IPS DF 6.9 (cell line): ENCODE results near the gene DHX8.

Source experiments
- DNase-seq: peaks from one replicate; pipeline ENCODE4 v3.0.0-alpha.2; 2013; ENCODE audit warnings: low read depth, low spot score
- H3K27ac ChIP-seq: one replicate; pipeline ENCODE4 v1.5.1; 2013; ENCODE audit warnings: low read length, control low read depth
- H3K27me3 ChIP-seq: 2 replicates; pipeline ENCODE4 v1.6.1; 2013; ENCODE audit warnings: mild to moderate bottlenecking, low read length; ENCODE audit not compliant: control insufficient read depth, insufficient read depth
- H3K36me3 ChIP-seq: 2 replicates; pipeline ENCODE4 v1.6.1; 2013; ENCODE audit warnings: low read length; ENCODE audit not compliant: control insufficient read depth, insufficient read depth
- H3K4me1 ChIP-seq: 2 replicates; pipeline ENCODE4 v1.6.1; 2013; ENCODE audit warnings: low read length; ENCODE audit not compliant: control insufficient read depth, insufficient read depth
- H3K4me3 ChIP-seq: 2 replicates; pipeline ENCODE4 v1.5.1; 2013; ENCODE audit warnings: mild to moderate bottlenecking, low read length
- H3K9me3 ChIP-seq: 2 replicates; pipeline ENCODE4 v1.6.1; 2013; ENCODE audit warnings: low read length, inconsistent platforms; ENCODE audit not compliant: control insufficient read depth, insufficient read depth
- WGBS: extraction: QIAGEN DNeasy Blood & Tissue Kit; methylation state at CpG from one replicate; pipeline ENCODE4 v1.1.7; 2013; ENCODE audit warnings: mixed read lengths, missing lambda C conversion rate; ENCODE audit not compliant: insufficient read length, insufficient coverage; 5-methylcytosine and 5-hydroxymethylcytosine counted together

DHX8 gene

GRCh38 chr17:43524945-43525575 lies 41.3 kb downstream of the DHX8 start:
- H3K36me3 ChIP-seq = peaks cover 16% of the 10 kb centered on the region; the same call in 1 of the 2 replicates
- no CpG with 5 or more reads among the region's 8 CpGs for WGBS
- H3K9me3 ChIP-seq = no peaks in the 10 kb centered on the region
- H3K27ac ChIP-seq = no peak overlapping the region
- no peak for DNase-seq
- H3K27me3 ChIP-seq = no peaks in the 10 kb centered on the region
- no peak overlapping the region for H3K4me3 ChIP-seq
- peaks cover 6% of the 10 kb centered on the region for H3K4me1 ChIP-seq

DNA sequence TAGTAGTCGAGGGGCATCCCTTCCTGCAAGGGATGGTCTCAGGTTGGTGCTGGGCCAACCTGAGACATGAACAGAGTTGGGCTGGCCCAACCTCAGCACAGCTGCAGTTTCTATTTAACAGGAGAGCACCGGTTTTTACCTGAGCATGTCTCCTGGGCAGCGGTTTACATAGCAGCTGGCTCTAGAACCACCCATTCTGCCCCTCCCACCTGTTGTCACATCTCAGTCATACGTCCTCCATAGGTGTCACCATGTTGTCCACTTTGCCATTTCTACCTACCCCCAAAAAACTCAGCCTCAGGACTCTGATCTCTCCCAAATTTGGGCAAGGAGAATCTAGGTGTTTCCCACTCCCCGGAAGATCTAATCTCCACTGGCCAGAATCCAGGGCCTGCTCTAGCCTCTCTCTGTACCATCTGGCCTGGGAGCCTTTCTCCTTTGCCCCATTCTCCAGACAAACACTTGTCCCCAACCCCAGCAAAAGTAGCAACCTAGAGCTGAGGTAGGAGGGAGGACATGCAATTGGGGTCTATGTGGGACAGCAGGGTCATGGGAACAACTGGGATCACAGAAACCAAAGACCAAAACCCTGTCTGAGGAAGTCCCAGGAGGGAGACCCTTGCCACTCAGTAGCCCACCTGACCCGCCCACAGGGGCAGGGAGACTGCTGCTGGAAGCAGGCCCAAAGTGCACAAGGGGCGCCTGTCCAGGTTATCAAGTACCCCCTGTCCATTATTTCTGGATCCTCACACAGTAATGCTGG lies 43.3 kb downstream of the DHX8 start:
- Histone ChIP-seq H3K27ac (no peak overlapping the region), H3K36me3 (peaks cover 7% of the 10 kb centered on the region; the same call in 1 of the 2 replicates)
- WGBS = no CpG with 5 or more reads among the region's 7 CpGs

GRCh38 chr17:43528319-43528987 lies 44.7 kb downstream of the DHX8 start:
- peaks cover 5% of the 10 kb centered on the region; the same call in 1 of the 2 replicates for H3K36me3 ChIP-seq
- no peak for DNase-seq
- no CpG with 5 or more reads among the region's 13 CpGs for WGBS
- H3K4me3 ChIP-seq = no peak overlapping the region
- H3K27ac ChIP-seq = no peak overlapping the region
- H3K9me3 ChIP-seq = no peaks in the 10 kb centered on the region
- H3K27me3 ChIP-seq = no peaks in the 10 kb centered on the region
- peaks cover 6% of the 10 kb centered on the region for H3K4me1 ChIP-seq

More for the DNA sequence above, 43.3 kb downstream of the DHX8 start:
- no peak for DNase-seq
- peaks cover 6% of the 10 kb centered on the region for H3K4me1 ChIP-seq
- H3K4me3 ChIP-seq = no peak overlapping the region
- H3K9me3 ChIP-seq = no peaks in the 10 kb centered on the region
- H3K27me3 ChIP-seq = no peaks in the 10 kb centered on the region

DNA sequence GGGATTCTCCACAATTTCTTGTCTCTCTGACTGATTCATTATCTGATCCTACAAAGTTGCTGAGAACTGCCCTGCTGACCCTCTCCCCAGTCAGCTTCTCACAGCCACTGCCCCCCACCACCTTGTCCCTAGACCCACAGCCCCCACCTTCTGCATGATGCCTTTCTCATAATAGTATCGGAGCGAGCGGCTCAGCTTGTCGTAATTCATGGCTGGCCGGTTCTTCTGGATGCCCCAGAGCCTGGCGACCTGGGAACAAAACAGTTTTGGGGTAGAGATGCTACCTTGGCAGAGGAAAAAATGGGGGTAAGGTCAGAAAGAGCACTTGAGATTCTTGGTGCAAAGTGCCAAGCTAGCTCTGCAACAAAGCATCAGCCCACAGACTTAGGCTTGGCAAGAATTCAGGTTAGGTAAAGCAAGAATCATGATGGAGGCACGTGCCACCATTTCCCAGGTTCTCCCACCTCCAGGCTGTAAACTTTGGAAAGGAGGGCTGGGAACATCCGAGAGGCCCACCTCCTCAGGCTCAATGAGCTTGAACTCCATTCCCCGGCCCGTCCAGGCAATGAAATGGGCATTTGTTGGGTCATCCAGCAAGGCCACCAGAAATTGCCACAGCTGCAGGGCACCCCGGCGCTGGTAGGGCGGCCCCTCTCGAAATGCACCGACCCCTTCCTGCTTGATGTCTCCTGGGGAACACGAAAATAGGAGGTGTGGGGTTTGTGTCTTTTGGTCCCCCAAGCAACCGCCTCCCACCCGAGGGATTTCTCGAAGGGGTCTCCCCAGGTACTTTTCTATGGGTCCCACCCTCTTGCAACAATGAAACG lies 45.4 kb downstream of the DHX8 start:
- Histone ChIP-seq H3K36me3 (no peaks in the 10 kb centered on the region), H3K27me3 (no peaks in the 10 kb centered on the region), H3K4me1 (peaks cover 6% of the 10 kb centered on the region), H3K9me3 (no peaks in the 10 kb centered on the region), H3K27ac (no peak overlapping the region), H3K4me3 (no peak overlapping the region)
- no CpG with 5 or more reads among the region's 20 CpGs for WGBS
- DNase-seq = no peak

DNA sequence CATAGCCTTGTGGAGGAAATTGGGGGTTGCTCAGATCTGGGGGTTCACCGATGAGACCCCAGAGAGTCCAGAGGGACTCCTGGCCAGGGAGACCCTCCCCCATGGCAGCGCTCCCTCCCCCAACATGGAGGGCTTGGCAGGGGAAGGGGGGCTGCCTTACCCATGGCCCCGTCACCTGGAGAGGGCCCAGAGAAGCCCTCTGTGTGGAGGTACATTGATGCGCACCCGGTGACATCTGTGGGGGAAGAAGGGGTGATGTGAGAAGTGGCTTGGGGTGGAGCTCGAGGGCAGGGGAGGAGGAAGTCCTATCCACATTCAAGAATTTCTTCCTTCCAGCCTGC lies 46.1 kb downstream of the DHX8 start:
- Histone ChIP-seq H3K27me3 (no peaks in the 10 kb centered on the region), H3K4me1 (peaks cover 6% of the 10 kb centered on the region), H3K27ac (no peak overlapping the region), H3K4me3 (no peak overlapping the region), H3K36me3 (no peaks in the 10 kb centered on the region), H3K9me3 (no peaks in the 10 kb centered on the region)
- no CpG with 5 or more reads among the region's 6 CpGs for WGBS
- DNase-seq = no peak

DNA sequence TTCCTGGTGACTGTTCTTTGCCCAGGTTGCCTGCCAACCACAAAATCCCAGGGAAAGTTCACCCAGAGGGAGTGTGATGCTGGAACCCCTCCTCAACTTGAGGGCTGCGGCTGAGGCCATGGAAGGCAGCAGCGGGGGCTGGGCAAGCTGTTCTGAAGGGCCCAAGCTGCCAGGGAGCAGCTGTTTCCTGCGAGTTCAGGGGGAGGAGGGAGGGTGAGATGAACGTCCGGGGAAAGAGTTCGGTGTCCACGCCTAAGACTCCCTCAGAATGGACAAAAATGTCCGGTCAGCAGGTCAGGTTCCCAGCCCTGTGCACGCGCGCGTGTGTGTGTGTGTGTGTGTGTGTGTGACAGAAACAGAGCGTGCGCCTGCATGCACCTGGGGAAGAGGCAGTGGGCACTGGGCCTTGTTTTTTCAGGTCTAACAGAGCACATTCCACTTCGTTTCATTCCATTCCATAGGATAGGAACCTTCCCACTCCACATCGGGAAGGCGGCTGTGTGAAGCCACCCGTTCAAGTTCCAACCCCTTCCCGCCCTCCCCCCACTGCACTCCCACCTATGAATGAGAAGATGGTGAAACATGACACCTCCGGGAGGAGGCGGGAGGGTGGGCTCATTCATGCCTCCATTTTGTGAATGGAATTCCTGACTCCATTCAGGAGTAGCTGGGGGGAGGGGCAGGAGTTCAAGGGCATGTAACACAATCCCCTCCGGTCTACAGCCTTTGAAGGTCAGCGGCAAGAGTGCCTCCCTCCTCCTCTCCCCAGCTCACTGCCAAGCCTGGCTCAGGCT lies 46.7 kb downstream of the DHX8 start:
- DNase-seq = peak; percentile 99
- Histone ChIP-seq H3K4me1 (peaks cover 6% of the 10 kb centered on the region), H3K27ac (no peak overlapping the region), H3K4me3 (no peak overlapping the region; the same call in 1 of the 2 replicates), H3K27me3 (no peaks in the 10 kb centered on the region), H3K9me3 (no peaks in the 10 kb centered on the region), H3K36me3 (no peaks in the 10 kb centered on the region)
- no CpG with 5 or more reads among the region's 23 CpGs for WGBS

GRCh38 chr17:43531082-43531378 lies 47.3 kb downstream of the DHX8 start:
- peaks cover 6% of the 10 kb centered on the region for H3K4me1 ChIP-seq
- no peak overlapping the region for H3K27ac ChIP-seq
- no peak overlapping the region for H3K4me3 ChIP-seq
- no peaks in the 10 kb centered on the region for H3K36me3 ChIP-seq
- no CpG with 5 or more reads among the region's 3 CpGs for WGBS
- no peaks in the 10 kb centered on the region for H3K27me3 ChIP-seq
- no peaks in the 10 kb centered on the region for H3K9me3 ChIP-seq
- DNase-seq = no peak

DNA sequence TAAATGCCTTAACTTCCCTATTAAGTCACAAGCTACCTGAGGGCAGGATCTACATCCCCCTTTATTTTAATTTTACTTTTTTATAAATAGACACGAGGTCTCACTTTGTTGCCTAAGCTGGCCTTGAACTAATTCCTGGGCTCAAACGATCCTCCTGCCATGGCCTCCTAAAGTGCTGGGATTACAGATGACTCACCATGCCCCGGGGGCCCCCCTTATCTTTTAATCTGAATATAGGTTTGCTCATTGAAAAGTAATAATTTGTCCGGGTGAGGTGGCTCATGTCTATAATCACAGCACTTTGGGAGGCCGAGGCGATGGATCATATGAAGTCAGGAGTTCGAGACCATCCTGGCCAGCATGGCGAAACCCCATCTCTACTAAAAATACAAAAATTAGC lies 48.2 kb downstream of the DHX8 start:
- no peak for DNase-seq
- Histone ChIP-seq H3K36me3 (no peaks in the 10 kb centered on the region), H3K9me3 (no peaks in the 10 kb centered on the region), H3K27ac (no peak overlapping the region), H3K4me3 (no peak overlapping the region), H3K27me3 (no peaks in the 10 kb centered on the region), H3K4me1 (peaks cover 5% of the 10 kb centered on the region)
- no CpG with 5 or more reads among the region's 8 CpGs for WGBS

- no peak for DNase-seq
- H3K4me1 ChIP-seq = peaks cover 5% of the 10 kb centered on the region
- no peaks in the 10 kb centered on the region for H3K36me3 ChIP-seq
- no peak overlapping the region for H3K4me3 ChIP-seq
- no peaks in the 10 kb centered on the region for H3K27me3 ChIP-seq
- WGBS = 100% methylated on average over 1 of the region's 10 CpGs
- no peak overlapping the region for H3K27ac ChIP-seq
- H3K9me3 ChIP-seq = no peaks in the 10 kb centered on the region
Measured at GRCh38 chr17:43532581-43532980, 48.8 kb downstream of the DHX8 start.

GRCh38 chr17:43533699-43534098 lies 49.9 kb downstream of the DHX8 start:
- DNase-seq = no peak
- Histone ChIP-seq H3K27me3 (no peaks in the 10 kb centered on the region), H3K4me3 (no peak overlapping the region), H3K27ac (no peak overlapping the region), H3K36me3 (no peaks in the 10 kb centered on the region), H3K9me3 (no peaks in the 10 kb centered on the region), H3K4me1 (peaks cover 5% of the 10 kb centered on the region)
- no CpG with 5 or more reads among the region's 4 CpGs for WGBS
